Measurements from ENCODE around the gene SPATA31D4.

Gene SPATA31D4

GRCh38 chr9:81971727-81972126 lies 43.5 kb downstream of the SPATA31D4 start:
- H4K20me1 ChIP-seq (ENCODE audit: low read depth, low read length), result no peaks in the 10 kb centered on the region
- H3K4me3 ChIP-seq (ENCODE audit: insufficient read depth, low read length, poor library complexity, severe bottlenecking), result no peak overlapping the region
- H3F3A ChIP-seq (ENCODE audit: insufficient read depth), result no peaks in the 10 kb centered on the region
- H2AFZ ChIP-seq (ENCODE audit: low read depth, low read length, severe bottlenecking), result no peak overlapping the region
- H3K9me2 ChIP-seq (replicated peaks; ENCODE audit: insufficient read depth, low read length), result no peaks in the 10 kb centered on the region
- no peak overlapping the region for H3K9ac ChIP-seq (ENCODE audit: low read length)
- no peak for TF ChIP-seq EZH2phosphoT487 (conservative IDR thresholded peaks at IDR 0.05; ENCODE audit: low read length)
- TF ChIP-seq, protein P1, sequence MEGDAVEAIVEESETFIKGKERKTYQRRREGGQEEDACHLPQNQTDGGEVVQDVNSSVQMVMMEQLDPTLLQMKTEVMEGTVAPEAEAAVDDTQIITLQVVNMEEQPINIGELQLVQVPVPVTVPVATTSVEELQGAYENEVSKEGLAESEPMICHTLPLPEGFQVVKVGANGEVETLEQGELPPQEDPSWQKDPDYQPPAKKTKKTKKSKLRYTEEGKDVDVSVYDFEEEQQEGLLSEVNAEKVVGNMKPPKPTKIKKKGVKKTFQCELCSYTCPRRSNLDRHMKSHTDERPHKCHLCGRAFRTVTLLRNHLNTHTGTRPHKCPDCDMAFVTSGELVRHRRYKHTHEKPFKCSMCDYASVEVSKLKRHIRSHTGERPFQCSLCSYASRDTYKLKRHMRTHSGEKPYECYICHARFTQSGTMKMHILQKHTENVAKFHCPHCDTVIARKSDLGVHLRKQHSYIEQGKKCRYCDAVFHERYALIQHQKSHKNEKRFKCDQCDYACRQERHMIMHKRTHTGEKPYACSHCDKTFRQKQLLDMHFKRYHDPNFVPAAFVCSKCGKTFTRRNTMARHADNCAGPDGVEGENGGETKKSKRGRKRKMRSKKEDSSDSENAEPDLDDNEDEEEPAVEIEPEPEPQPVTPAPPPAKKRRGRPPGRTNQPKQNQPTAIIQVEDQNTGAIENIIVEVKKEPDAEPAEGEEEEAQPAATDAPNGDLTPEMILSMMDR (IDR thresholded peaks at IDR 0.05; ENCODE audit: insufficient read depth, low read length, poor library complexity, severe bottlenecking), result no peak
- H3K4me2 ChIP-seq (ENCODE audit: low read depth, low read length, poor library complexity, severe bottlenecking), result no peak overlapping the region
- no peaks in the 10 kb centered on the region for H3K79me2 ChIP-seq (ENCODE audit: insufficient read depth, low read length)
- H3K9me3 ChIP-seq (ENCODE audit: insufficient read depth, low read length), result no peaks in the 10 kb centered on the region
- H3K27ac ChIP-seq (ENCODE audit: low read depth, low read length), result no peak overlapping the region
- no peaks in the 10 kb centered on the region for H3K27me3 ChIP-seq (ENCODE audit: low read length)
- no peaks in the 10 kb centered on the region for H3K36me3 ChIP-seq (ENCODE audit: low read length)

- no peak for TF ChIP-seq EZH2phosphoT487 (conservative IDR thresholded peaks at IDR 0.05; ENCODE audit: low read length)
- TF ChIP-seq, protein P1 (IDR thresholded peaks at IDR 0.05; ENCODE audit: insufficient read depth, low read length, poor library complexity, severe bottlenecking), result no peak
- Histone ChIP-seq H3K4me3 (ENCODE audit: insufficient read depth, low read length, poor library complexity, severe bottlenecking) (no peak overlapping the region), H3F3A (ENCODE audit: insufficient read depth) (no peaks in the 10 kb centered on the region)
These were observed 46.5 kb downstream of the SPATA31D4 start for GRCh38 chr9:81974764-81975163.

GRCh38 chr9:81976351-81976750 lies 48.1 kb downstream of the SPATA31D4 start:
- H3K79me2 ChIP-seq (ENCODE audit: insufficient read depth, low read length), result no peaks in the 10 kb centered on the region
- TF ChIP-seq, protein P1 (IDR thresholded peaks at IDR 0.05; ENCODE audit: insufficient read depth, low read length, poor library complexity, severe bottlenecking), result no peak
- TF ChIP-seq EZH2phosphoT487 (conservative IDR thresholded peaks at IDR 0.05; ENCODE audit: low read length), result no peak

More at GRCh38 chr9:81974764-81975163, 46.5 kb downstream of the SPATA31D4 start:
- Histone ChIP-seq H3K9me3 (ENCODE audit: insufficient read depth, low read length) (no peaks in the 10 kb centered on the region), H3K27me3 (ENCODE audit: low read length) (no peaks in the 10 kb centered on the region), H4K20me1 (ENCODE audit: low read depth, low read length) (no peaks in the 10 kb centered on the region), H3K36me3 (ENCODE audit: low read length) (no peaks in the 10 kb centered on the region), H3K9me2 (replicated peaks; ENCODE audit: insufficient read depth, low read length) (no peaks in the 10 kb centered on the region), H2AFZ (ENCODE audit: low read depth, low read length, severe bottlenecking) (no peak overlapping the region), H3K27ac (ENCODE audit: low read depth, low read length) (no peak overlapping the region), H3K79me2 (ENCODE audit: insufficient read depth, low read length) (no peaks in the 10 kb centered on the region), H3K9ac (ENCODE audit: low read length) (no peak overlapping the region), H3K4me2 (ENCODE audit: low read depth, low read length, poor library complexity, severe bottlenecking) (no peak overlapping the region)

More at GRCh38 chr9:81976351-81976750, 48.1 kb downstream of the SPATA31D4 start:
- Histone ChIP-seq H3K9me2 (replicated peaks; ENCODE audit: insufficient read depth, low read length) (no peaks in the 10 kb centered on the region), H3K9ac (ENCODE audit: low read length) (no peak overlapping the region), H2AFZ (ENCODE audit: low read depth, low read length, severe bottlenecking) (no peak overlapping the region), H3K4me3 (ENCODE audit: insufficient read depth, low read length, poor library complexity, severe bottlenecking) (no peak overlapping the region), H4K20me1 (ENCODE audit: low read depth, low read length) (no peaks in the 10 kb centered on the region), H3K27me3 (ENCODE audit: low read length) (no peaks in the 10 kb centered on the region), H3K9me3 (ENCODE audit: insufficient read depth, low read length) (no peaks in the 10 kb centered on the region), H3K27ac (ENCODE audit: low read depth, low read length) (no peak overlapping the region), H3F3A (ENCODE audit: insufficient read depth) (no peaks in the 10 kb centered on the region), H3K4me2 (ENCODE audit: low read depth, low read length, poor library complexity, severe bottlenecking) (no peak overlapping the region), H3K36me3 (ENCODE audit: low read length) (no peaks in the 10 kb centered on the region)

Measured in SU-DHL-6 (cell line).